ENCODE measurements around the gene THTPA. TPM values are rescaled to one million over a fixed set of nuclear protein-coding genes. Genes with fewer than 3 reads are reported as not detected.

THTPA gene
- total and polyA plus RNA-seq, 2 of the 13 experiments (the other 11 are each of a cell fraction or from before 2014, with no cell fraction given), result 7.4 to 8.7 TPM

DNA sequence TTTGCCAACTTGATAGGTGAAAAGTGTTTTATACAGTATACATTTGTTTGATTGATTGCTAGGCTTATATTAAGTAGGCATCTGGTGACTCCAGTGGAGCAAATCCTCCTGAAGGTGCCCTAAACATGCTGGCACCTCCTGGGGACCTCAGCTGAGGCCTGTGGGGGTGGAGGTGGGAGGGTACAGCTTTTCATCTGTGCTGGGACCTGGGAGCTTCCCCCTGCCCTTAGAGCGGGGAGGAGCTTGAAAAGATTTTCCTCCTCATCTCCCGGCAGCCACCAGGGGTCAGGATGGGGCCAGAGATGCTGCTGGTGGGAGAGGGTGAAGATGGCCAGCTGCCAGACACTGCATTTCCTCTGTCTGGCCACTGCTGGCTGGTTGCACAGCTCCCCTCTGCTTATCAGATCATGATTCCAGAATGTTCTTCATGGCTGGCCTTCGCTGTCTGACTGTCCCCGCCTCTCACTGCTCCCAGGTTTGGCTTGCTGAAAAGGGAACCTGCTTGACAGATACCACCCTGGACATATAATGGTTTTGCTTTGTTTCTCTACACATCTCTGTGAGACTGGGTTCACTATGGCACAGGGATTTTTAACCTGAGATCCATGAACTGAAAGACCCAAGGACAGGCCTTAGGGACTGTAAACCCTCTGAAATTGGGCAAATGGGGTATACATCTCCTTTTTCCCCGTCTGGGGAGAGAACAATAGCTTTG, 33.0 kb downstream of the THTPA start (continued):
- peak; percentile 66; the same call in 1 of the 2 replicates for TF ChIP-seq MYC (CRISPR knock-in tag; IDR thresholded peaks at IDR 0.05; ENCODE audit: borderline replicate concordance)
- TF ChIP-seq RXRB (CRISPR knock-in tag; IDR thresholded peaks at IDR 0.05; ENCODE audit: borderline replicate concordance), result peak; percentile 93
- peak; percentile 85; the same call in 1 of the 2 replicates for TF ChIP-seq ZNF577 (CRISPR knock-in tag; IDR thresholded peaks at IDR 0.05; ENCODE audit: borderline replicate concordance, low read depth)
- TF ChIP-seq AHR (CRISPR knock-in tag; IDR thresholded peaks at IDR 0.05), result peak; percentile 90
- TF ChIP-seq ZNF367 (CRISPR knock-in tag; IDR thresholded peaks at IDR 0.05; ENCODE audit: borderline replicate concordance), result no peak
- TF ChIP-seq IRF2 (CRISPR knock-in tag; IDR thresholded peaks at IDR 0.05), result peak; percentile 99
- TF ChIP-seq, protein P1, sequence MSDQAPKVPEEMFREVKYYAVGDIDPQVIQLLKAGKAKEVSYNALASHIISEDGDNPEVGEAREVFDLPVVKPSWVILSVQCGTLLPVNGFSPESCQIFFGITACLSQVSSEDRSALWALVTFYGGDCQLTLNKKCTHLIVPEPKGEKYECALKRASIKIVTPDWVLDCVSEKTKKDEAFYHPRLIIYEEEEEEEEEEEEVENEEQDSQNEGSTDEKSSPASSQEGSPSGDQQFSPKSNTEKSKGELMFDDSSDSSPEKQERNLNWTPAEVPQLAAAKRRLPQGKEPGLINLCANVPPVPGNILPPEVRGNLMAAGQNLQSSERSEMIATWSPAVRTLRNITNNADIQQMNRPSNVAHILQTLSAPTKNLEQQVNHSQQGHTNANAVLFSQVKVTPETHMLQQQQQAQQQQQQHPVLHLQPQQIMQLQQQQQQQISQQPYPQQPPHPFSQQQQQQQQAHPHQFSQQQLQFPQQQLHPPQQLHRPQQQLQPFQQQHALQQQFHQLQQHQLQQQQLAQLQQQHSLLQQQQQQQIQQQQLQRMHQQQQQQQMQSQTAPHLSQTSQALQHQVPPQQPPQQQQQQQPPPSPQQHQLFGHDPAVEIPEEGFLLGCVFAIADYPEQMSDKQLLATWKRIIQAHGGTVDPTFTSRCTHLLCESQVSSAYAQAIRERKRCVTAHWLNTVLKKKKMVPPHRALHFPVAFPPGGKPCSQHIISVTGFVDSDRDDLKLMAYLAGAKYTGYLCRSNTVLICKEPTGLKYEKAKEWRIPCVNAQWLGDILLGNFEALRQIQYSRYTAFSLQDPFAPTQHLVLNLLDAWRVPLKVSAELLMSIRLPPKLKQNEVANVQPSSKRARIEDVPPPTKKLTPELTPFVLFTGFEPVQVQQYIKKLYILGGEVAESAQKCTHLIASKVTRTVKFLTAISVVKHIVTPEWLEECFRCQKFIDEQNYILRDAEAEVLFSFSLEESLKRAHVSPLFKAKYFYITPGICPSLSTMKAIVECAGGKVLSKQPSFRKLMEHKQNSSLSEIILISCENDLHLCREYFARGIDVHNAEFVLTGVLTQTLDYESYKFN (CRISPR knock-in tag; conservative IDR thresholded peaks at IDR 0.05), result peak; percentile 82
- TF ChIP-seq ZNF776 (CRISPR knock-in tag; IDR thresholded peaks at IDR 0.05), result peak; percentile 84
- TF ChIP-seq ADNP (CRISPR knock-in tag; IDR thresholded peaks at IDR 0.05), result no peak
- no peak for TF ChIP-seq PHB2 (IDR thresholded peaks at IDR 0.05; ENCODE audit: partially characterized antibody)
- no peak for TF ChIP-seq ZNF841 (CRISPR knock-in tag; IDR thresholded peaks at IDR 0.05; ENCODE audit: borderline replicate concordance)
- peak; percentile 99 for TF ChIP-seq MIER3 (CRISPR knock-in tag; IDR thresholded peaks at IDR 0.05; ENCODE audit: borderline replicate concordance)
- no peak for TF ChIP-seq MATR3 (CRISPR knock-in tag; IDR thresholded peaks at IDR 0.05)
- TF ChIP-seq, protein P2, sequence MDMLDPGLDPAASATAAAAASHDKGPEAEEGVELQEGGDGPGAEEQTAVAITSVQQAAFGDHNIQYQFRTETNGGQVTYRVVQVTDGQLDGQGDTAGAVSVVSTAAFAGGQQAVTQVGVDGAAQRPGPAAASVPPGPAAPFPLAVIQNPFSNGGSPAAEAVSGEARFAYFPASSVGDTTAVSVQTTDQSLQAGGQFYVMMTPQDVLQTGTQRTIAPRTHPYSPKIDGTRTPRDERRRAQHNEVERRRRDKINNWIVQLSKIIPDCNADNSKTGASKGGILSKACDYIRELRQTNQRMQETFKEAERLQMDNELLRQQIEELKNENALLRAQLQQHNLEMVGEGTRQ (IDR thresholded peaks at IDR 0.05; ENCODE audit: low read depth, low read length), result peak; percentile 32; the same call in 1 of the 2 replicates
- TF ChIP-seq, protein P2 (CRISPR knock-in tag; IDR thresholded peaks at IDR 0.05; ENCODE audit: borderline replicate concordance), result no peak
- peak; percentile 51; the same call in 1 of the 2 replicates for TF ChIP-seq RFX3 (CRISPR knock-in tag; IDR thresholded peaks at IDR 0.05)
- TF ChIP-seq, protein P3, sequence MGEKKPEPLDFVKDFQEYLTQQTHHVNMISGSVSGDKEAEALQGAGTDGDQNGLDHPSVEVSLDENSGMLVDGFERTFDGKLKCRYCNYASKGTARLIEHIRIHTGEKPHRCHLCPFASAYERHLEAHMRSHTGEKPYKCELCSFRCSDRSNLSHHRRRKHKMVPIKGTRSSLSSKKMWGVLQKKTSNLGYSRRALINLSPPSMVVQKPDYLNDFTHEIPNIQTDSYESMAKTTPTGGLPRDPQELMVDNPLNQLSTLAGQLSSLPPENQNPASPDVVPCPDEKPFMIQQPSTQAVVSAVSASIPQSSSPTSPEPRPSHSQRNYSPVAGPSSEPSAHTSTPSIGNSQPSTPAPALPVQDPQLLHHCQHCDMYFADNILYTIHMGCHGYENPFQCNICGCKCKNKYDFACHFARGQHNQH (CRISPR knock-in tag; IDR thresholded peaks at IDR 0.05), result peak; percentile 99
- TF ChIP-seq NFIB (CRISPR knock-in tag; IDR thresholded peaks at IDR 0.05; ENCODE audit: borderline replicate concordance), result no peak; the same call in 1 of the 2 replicates
- TF ChIP-seq, protein P4, sequence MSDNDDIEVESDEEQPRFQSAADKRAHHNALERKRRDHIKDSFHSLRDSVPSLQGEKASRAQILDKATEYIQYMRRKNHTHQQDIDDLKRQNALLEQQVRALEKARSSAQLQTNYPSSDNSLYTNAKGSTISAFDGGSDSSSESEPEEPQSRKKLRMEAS (IDR thresholded peaks at IDR 0.05), result peak; percentile 96
- TF ChIP-seq CCAR2 (optimal IDR thresholded peaks at IDR 0.05; ENCODE audit: low read depth, low read length), result peak; percentile 84
- TF ChIP-seq RFX5 (IDR thresholded peaks at IDR 0.05; ENCODE audit: low read depth, low read length), result no peak; the same call in 1 of the 2 replicates
- TF ChIP-seq, protein P5, sequence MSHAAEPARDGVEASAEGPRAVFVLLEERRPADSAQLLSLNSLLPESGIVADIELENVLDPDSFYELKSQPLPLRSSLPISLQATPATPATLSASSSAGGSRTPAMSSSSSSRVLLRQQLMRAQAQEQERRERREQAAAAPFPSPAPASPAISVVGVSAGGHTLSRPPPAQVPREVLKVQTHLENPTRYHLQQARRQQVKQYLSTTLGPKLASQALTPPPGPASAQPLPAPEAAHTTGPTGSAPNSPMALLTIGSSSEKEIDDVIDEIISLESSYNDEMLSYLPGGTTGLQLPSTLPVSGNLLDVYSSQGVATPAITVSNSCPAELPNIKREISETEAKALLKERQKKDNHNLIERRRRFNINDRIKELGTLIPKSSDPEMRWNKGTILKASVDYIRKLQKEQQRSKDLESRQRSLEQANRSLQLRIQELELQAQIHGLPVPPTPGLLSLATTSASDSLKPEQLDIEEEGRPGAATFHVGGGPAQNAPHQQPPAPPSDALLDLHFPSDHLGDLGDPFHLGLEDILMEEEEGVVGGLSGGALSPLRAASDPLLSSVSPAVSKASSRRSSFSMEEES (CRISPR knock-in tag; IDR thresholded peaks at IDR 0.05), result peak; percentile 83

Data from HepG2 (cell line).